HG02642 (cell line): ENCODE results near the gene CDH23.

Experiments used
- ATAC-seq: cut with Tn5 transposase; IDR thresholded peaks from one replicate; pipeline ENCODE4 v1.9.1; 2021; ENCODE audit warnings: mild to moderate bottlenecking; ENCODE audit not compliant: unreplicated experiment, poor library complexity

The CDH23 gene

DNA sequence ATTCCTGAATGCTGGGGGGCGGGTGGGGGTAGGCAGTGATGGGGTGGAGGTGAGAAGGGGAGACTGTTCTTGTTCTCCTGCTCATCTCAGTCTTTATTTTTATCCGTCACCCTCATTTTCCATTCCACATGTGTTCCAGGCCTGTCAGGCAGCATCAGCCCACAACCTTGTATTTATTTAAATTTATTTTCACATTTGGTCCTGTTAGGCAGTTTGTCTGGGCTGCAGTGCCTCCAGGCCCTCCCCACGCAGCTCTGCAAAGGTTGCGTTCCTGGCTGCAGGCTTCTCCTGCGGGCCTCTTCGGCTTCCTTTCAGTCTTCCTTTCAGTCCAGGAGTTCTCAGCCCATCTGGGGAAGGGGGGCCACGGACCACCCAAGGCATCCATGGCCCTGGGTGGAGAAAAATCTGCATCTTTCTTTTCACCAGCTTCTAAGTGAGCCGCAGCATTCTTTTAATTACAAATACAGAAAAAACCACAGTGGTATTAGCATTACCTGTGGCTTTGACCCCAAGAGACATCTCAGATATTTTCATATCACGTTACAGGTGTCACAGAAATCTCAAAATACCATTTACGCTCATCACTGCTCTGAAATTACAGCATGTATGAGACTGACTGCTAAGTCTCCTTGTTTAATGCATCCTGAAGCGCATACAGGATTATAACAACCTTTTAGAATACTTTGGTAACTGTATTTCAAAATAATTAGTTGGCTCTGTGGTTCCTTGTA is 228.9 kb downstream of the CDH23 start:
- ATAC-seq: no peak

DNA sequence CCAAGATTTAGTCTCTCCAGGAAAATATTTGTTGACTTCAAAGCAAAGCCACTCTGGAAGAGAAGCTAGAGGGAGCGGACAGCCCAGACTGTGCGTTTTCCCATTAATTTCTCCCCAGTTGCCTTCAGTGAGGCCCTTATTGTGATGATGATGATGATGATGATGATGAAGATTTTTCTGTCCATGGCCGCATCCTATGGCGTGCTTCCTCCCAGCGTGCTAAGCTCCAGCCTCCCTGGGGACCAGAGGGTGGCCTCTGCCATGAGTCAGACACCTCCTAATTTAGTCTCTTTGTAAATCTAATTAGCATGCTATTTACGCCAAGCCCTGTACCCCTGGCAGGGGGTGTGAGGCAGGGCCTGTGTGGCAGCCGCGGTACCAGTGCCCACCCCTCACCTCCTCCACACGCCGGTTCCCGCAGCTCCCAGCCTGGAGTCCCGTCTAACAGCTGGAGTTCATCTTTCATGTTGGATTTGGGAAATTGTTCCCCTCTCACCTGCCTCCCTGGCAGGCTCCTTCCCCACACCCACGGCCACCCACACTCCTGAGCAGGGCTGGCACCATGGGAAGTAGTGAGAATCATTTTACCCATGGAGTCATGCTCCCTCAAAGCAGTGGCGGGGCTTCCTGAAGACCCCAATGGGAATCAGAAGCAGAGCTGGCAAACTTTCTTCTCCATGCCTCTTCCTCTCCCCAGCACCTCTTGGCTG is 230.7 kb downstream of the CDH23 start:
- ATAC-seq: no peak

DNA sequence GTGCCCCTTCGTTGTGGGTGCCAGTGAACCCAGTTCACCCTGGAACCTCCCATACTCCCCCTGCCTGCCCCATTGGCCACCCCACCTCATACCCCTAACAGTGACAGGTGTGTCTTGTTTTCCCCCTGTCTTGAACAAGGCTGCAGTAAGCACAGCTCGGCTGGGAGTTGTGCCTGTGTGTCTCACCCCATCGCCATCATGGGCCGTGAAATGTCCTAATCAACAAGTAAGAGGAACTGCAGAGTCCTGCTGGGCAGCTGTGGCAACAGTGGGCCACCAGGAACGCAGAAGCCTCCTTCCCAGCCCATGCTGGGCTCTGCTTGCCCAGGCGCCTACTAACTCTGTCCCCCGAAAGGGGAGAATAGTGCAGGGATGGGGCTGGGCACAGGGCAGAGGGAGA is 231.2 kb downstream of the CDH23 start:
- ATAC-seq: no peak

DNA sequence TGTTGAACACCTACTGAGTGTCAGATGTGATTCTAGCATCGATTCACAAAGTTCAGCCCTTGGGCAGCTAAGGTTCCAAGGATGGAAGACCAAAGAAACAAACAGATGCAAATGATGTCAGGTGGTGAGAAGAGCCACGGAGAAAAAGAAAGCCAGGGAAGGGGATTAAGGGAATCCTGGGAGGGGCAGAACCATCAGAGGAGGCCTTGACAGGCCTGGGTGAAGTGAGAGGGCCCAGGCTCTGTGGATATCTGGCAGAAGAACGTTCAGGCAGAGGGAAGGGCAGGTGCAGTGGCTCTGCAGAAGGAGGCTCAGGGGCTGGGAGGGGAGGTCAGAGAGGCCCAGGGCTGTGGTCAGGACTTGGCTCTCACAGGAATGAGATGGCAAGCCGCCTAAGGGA is 232.4 kb downstream of the CDH23 start:
- ATAC-seq: no peak

DNA sequence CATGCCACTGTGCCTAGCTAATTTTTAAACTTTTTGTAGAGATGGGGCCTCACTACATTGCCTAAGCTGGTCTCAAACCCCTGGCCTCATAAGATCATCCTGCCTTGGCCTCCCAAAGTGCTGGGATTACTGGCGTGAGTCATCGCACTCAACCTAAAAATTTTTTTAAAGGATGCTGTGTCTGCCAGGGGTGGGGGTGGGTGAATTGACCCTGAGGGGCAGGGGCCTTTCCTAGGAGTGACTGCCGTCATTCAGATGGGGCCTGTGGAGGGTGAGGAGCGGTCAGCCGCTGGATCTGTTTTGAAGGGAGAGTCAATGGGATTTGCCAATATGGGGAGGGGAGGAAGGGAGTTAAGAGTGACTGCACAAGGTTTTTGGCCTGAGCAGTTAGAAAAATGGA is 233.4 kb downstream of the CDH23 start:
- no peak for ATAC-seq

DNA sequence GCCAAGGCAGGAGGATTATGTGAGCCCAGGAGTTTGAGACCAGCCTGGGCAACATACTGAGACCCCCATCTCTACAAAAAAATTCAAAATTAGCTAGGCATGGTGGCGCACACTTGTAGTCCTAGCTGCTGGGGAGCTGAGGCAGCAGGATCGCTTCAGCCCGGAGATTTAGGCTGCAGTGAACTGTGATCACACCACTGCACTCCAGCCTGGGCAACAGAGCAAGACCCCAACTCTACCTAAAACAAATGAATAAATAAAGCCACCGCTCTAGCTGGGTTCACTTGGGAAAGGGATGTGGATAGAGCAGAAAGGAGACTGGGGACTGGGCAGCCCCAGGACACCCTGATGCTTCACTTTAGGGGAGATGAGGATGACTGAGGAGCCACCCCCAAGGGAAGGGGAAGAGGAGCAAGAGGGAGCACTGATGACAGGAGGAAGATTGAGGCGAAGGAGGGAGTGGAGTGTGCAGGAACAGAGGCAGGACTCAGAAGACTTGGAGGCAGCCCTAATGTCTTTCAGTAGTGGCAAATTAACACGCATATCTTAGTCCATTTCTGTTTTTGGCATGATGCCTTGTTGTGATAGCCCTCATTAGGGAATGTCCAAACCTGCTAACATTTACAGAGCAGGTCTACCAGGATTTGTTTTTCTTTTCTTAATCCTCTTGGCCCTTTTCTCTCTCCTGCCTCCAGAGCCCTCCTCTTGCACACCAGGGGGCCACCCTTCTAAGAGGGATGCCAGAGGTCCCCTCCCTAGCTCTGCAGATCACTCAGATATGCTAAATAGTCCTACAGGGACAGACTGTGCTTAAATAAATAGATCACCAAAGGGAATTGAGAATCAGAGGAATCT is 234.5 kb downstream of the CDH23 start:
- ATAC-seq: no peak

DNA sequence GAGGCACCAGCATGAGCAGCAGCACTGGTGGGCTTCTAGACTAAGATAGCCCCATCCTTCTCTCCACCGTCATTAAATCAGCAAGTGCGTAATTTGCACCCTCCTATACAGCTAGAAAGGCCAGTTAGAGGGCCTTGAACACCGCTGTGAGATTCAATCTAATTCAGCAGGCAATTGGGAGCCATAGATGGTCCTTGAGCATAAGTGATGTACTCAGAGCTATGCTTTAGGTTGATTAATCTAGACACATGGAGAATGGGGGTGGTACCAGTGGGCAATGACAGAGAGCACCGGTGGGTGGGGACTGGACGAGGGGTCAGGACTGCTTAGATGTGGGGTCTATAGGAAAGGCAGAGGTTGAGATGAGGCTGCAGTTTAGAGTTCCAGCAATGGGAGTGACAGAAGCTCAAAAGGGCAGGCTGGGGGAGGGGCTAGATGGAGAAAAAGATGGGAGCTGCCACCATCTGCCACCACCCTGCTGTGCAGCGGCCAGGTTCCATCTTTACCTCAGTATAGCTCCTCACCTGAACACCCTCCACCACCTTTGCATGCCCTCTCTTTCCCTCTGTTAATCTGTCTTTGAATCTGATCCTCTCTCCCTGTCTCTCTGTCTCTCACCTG is 235.6 kb downstream of the CDH23 start:
- no peak for ATAC-seq

DNA sequence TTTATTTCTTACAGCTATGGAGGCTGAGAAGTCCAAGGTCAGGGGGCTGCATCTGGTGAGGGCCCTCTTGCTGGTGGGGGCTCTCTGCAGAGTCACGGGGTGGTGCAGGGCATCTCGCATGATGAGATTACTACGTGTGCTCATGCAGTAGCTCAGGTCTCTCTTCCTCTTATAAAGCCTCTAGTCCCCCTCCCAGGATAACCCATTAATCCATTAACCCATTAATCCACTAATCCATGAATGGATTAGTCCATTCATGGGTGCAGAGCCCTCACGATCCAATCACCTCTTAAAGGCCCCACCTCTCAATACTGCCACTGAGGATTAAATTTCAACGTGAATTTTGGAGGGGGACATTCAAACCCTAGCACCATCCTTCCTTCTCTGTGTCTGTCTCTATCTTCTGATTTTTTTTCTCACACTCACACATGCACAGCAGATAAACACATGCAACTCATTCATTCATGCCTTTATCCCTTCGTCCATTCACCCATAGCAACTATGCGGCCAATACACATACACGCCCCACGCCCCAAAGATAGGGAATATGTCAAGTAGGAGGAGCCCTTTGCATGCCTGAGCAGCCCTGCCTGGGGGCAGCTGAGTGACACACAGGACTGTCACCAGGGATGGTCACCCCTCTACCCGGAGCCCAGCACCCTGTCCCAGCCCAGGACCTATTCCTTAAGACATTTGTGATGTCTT is 236.3 kb downstream of the CDH23 start:
- ATAC-seq: no peak

DNA sequence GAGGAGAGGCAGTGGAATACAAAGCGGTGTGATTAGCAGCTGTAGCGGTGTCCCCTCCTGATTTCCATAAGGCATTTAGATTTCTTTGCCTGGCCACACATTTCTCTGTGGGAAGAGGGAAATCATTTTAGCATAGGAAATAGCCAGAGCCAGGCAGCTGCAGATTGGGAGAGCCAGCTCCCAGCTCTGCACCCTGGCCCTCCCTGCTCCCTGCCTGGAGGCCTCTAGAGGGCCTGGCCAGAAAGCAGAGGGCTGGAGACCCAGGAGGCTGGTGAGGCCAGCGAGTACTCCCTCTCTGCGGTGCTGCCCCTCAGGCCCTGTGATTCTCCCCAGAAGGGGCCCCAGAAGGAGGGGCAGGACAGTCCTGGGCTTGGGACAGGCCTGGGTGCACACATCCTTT is 237.2 kb downstream of the CDH23 start:
- no peak for ATAC-seq

DNA sequence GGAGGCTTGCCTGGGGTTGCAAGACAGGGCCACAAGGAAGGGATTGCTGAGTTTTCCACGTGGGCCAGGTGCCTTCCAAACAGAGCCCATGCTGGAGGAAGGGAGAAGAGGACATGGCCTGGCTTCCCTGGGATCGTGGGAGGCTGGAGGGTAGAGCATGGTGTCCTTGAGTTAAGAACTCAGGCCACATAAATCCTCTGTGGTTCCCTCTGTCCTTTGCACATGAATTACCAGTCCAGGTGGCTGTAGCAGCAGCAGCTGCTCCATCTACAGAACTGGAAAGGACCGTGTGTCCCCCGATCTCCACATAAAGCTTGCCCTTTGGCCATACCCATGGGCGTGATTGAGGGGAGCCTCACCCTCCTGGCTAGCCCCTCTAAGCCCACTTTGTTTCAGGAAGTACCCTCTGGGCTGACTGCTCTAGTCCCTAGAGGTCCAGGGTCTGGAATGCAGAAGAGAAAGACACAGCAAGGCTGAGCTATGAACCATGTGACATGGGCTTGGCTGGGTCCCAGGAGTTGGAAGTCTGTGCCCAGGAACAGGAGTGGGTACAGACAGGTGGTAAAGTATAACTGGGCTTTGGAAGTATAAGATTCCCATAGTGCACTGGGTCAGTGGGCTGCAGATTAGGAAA is 237.9 kb downstream of the CDH23 start:
- ATAC-seq: no peak

DNA sequence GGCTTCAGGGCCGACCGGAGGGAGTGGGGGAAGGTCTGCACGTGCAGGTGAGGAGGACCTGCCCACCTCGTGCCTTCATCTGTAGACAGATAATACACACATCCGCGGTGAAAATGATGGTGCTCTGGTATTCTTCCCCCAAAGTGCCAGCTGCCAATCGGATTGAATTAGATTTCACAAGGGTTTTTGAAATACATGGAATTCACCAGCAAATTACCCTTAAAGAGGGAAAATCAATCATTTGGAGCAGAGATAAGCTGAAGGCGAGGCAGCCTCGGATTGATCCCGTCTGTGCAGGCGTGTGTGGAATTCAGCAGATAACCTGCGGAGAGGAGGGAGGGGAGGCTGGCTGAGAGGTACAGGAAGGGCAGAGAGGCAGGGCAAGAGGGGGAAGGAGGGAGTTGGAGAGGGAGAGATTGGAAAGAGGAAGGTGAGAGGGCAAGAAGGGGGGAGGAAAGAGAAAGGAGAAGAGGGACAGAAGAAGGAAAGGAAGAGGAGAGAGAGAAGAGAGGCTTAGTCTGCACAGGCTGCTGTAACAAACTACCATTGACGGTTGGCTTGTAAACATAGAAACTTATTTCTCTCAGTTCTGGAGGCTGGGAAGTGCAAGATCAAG is 238.6 kb downstream of the CDH23 start:
- ATAC-seq: no peak

DNA sequence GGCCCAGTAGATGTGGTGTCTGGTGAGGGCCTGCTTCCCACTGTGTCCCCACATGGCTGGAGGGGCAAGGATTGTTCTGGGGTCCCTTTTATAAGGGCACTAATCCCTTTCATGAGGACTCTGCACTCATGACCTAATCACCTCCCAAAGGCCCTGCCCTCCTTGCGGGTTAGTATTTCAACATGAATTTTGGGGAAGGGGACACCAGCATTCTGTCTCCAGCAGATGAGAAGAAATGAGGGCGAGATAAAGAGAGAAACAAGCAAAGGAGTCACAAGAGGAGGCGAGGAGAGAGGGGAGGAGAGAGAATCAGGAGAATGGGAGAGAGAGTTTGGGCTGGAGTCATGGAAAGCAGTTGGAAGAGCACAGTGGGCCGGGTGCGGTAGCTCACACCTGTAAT is 239.1 kb downstream of the CDH23 start:
- no peak for ATAC-seq

DNA sequence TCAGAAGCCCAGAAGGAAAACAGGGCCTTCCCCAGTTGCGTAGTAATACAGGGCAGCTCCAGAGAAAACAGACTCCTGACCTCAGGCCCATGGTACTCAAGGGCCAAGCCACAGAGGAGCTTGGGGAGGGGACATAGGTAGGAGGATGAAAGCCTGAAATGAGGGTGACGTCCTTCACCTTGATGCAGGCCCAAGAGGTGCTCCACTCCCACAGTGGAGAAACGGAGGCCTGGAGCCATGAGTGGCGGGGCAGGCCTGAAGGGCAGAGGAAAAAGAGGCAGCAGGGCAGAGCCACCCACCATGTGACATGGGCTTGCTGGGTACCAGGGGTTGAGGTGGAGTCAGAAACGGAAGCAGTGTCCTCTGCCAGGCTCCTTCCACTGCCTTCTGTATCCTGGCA is 239.9 kb downstream of the CDH23 start:
- no peak for ATAC-seq

DNA sequence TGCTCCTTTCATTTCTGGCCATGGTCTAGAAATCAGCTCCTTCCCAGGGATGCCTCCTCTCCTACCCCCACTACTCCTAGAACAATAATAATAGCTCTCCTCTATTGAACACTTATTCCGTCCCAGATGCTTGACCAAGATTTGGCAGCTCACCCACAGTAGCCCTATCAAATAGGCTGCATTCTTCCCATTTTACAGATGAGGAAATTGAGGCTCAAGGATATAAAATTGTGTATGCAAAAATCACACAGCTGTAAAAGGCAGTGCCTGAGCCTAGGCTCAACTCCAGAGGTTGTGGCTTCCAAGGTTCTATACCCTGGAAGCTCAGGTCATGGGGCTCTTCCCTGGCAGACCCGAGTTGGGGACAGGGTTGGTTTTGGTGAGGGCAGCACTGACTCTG is 240.6 kb downstream of the CDH23 start:
- ATAC-seq: no peak

DNA sequence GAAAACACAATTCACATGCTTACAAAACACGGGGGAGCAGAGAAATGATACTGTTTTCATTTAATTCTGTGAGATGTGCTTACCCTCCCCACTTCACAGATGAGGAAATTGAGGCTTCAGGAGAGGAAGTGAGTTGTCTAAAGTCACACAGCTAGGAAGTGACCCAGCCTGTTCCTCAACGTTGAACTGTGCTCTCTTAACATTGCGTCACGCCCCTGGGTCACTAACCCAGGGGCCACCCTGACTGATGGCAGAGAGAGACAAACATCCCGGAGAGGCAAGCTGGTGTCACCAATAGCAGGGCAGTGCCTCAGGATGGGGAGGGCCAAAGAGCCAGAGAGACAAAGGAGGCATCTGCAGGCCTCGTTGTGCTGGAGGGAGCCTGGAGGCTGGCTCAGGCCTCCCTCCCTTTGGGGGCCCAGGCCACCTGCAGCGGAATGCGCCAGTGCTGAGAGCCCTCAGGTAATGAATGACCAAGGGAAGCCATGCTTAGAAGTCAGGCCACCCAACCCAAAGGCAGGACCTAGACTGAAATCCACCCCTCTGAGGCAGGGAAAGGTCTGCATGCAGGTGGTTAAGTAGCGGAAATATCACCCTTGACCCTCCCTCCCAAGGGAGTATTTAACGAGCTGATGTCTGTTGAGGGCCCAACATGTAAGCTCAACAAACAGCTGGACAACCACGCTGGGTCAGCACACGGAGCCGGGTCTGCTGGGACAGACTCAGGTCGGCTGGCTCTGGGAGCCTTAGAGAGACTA is 241.5 kb downstream of the CDH23 start:
- no peak for ATAC-seq

DNA sequence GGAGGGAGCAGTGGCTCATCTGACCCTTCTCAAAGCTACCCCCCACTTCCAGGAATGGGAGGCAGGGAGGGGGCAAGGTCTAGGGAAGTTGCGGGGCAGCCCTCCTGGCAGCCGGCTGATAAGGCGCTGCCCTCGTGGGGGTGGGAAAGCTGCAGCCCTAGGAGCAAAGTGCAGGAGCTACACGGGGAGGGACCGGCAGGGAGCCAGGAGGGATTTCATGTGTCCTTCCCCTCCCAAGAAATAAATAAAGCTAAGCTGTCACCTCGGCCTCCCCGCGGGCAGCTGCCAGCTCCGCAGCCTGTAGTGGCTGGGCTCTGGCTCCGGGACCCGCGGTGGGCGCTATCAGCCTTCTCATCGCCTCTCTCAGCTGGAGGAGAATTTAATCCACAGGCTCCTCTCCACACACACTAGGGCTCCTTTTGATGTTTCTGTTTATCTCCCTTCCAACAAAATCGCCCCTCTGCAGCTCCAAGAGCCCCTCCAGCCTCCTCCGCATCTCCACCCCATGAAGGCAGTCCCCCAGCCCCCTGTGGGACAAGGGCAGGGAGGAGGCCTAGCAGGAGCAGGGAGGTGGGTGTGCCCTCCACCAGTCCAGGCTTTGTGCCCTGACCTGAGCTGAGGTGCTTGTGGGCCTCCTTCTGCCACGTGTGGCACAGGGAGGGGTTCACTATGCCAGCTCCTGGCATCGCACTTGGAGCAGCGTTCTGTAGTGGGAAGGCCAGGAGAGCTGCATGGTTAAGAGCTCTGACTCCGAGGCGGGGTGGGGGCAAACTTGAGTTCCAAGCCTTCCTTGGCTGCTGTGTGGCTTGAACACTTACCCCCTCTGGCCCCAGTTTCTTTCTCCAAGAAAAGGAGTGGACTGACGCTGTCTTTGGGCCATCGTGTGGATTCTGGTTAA is 242.4 kb downstream of the CDH23 start:
- ATAC-seq: no peak

DNA sequence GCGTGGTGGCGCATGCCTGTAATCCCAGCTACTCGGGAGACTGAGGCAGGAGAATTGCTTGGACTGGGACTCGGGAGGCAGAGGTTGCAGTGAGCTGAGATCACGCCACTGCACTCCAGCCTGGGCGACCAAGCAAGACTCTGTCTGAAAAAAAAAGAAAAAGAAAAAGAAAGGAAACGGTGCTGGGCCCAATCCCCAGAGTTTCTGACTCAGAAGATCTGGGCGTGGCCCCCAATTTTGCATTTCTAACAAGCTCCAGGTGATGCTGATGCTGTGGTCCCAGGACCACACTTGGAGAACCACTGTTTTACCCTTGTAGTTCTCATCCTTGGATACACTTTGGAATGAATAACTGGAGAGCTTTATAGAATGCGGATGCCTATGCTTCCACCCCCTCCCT is 243.9 kb downstream of the CDH23 start:
- no peak for ATAC-seq

DNA sequence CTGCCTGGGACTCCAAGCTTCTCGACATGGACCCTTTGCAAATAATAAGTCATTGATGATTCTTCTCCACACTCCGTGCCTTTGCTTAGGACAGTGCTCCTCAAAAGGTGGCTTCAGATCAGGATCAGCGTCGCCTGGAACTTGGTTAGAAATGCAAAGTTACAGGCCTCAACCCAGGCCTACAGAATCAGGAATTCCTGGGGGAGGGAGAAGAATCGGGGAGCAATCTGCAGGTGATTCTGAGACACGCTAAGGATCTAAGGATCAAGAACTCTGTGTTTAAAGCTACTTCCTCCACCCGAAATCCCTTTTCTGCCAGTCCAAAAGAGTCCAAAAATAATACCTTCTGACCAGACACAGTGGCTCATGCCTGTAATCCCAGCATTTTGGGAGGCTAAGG is 244.7 kb downstream of the CDH23 start:
- no peak for ATAC-seq
